ENCODE data around the gene CDH18. TPM values are rescaled to one million over a fixed set of nuclear protein-coding genes. Genes with fewer than 3 reads are reported as not detected.

Gene CDH18
- total RNA-seq, 1 experiment from 2014 or later, result 7.0 TPM

DNA sequence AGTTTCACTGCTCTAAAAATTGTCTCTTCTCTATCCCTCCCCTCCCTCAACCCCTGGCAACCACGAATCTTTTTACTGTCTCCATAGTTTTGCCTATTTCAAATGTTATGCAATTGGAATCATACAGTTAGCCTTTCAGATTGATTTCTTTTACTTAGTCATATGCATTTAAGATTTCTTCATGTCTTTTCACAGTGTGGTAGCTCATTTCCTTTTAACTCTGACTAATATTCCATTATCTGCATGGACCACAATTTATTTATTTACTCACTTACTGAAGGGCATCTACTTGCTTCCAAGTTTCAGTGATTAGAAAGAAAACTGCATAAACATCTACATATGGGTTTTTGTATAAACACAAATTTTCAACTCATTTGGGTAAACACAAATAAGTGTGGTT lies 372.3 kb downstream of the CDH18 start:
- in situ Hi-C loops (cut with HindIII; ENCODE audit: low pct_unique_long_range_greater_than_20kb, low sequenced_read_pairs), result no loop called here
- BruUV-seq (replicated peaks), result no TSS peak
- DNase-seq (ENCODE audit: low read depth, low spot score), result no peak
- no peaks in the 10 kb centered on the region for H3K36me3 ChIP-seq (ENCODE audit: control insufficient read depth, insufficient read depth, low read length)
- H3K9me3 ChIP-seq (ENCODE audit: control insufficient read depth, insufficient read depth, low read depth, low read length), result no peaks in the 10 kb centered on the region
- no peak overlapping the region for H3K27ac ChIP-seq (ENCODE audit: low read length)
- TF ChIP-seq, protein P1, sequence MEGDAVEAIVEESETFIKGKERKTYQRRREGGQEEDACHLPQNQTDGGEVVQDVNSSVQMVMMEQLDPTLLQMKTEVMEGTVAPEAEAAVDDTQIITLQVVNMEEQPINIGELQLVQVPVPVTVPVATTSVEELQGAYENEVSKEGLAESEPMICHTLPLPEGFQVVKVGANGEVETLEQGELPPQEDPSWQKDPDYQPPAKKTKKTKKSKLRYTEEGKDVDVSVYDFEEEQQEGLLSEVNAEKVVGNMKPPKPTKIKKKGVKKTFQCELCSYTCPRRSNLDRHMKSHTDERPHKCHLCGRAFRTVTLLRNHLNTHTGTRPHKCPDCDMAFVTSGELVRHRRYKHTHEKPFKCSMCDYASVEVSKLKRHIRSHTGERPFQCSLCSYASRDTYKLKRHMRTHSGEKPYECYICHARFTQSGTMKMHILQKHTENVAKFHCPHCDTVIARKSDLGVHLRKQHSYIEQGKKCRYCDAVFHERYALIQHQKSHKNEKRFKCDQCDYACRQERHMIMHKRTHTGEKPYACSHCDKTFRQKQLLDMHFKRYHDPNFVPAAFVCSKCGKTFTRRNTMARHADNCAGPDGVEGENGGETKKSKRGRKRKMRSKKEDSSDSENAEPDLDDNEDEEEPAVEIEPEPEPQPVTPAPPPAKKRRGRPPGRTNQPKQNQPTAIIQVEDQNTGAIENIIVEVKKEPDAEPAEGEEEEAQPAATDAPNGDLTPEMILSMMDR (IDR thresholded peaks at IDR 0.05), result no peak
- TF ChIP-seq, protein P2, sequence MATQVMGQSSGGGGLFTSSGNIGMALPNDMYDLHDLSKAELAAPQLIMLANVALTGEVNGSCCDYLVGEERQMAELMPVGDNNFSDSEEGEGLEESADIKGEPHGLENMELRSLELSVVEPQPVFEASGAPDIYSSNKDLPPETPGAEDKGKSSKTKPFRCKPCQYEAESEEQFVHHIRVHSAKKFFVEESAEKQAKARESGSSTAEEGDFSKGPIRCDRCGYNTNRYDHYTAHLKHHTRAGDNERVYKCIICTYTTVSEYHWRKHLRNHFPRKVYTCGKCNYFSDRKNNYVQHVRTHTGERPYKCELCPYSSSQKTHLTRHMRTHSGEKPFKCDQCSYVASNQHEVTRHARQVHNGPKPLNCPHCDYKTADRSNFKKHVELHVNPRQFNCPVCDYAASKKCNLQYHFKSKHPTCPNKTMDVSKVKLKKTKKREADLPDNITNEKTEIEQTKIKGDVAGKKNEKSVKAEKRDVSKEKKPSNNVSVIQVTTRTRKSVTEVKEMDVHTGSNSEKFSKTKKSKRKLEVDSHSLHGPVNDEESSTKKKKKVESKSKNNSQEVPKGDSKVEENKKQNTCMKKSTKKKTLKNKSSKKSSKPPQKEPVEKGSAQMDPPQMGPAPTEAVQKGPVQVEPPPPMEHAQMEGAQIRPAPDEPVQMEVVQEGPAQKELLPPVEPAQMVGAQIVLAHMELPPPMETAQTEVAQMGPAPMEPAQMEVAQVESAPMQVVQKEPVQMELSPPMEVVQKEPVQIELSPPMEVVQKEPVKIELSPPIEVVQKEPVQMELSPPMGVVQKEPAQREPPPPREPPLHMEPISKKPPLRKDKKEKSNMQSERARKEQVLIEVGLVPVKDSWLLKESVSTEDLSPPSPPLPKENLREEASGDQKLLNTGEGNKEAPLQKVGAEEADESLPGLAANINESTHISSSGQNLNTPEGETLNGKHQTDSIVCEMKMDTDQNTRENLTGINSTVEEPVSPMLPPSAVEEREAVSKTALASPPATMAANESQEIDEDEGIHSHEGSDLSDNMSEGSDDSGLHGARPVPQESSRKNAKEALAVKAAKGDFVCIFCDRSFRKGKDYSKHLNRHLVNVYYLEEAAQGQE (IDR thresholded peaks at IDR 0.05; ENCODE audit: insufficient read depth in 1 of 2, low read depth in 2 of 2, low read length in 1 of 2), result no peak
- TF ChIP-seq POLR2AphosphoS5 (IDR thresholded peaks at IDR 0.05; ENCODE audit: low read depth, low read length), result no peak
- no peak for TF ChIP-seq SIN3A (IDR thresholded peaks at IDR 0.05; ENCODE audit: borderline replicate concordance, insufficient read depth, low read depth, low read length)
- no peak for TF ChIP-seq TCF7L2 (IDR thresholded peaks at IDR 0.05; ENCODE audit: low read depth, low read length)
- H3K4me1 ChIP-seq (ENCODE audit: control insufficient read depth, insufficient read depth, low read length), result no peaks in the 10 kb centered on the region
- intact Hi-C loops (cut with micrococcal nuclease; ENCODE audit: unreplicated experiment), result no loop called here
- no peaks in the 10 kb centered on the region for H3K27me3 ChIP-seq (ENCODE audit: control insufficient read depth, insufficient read depth, low read length)
- no peak overlapping the region for H3K4me3 ChIP-seq (ENCODE audit: low read depth in 2 of 2, low read length in 2 of 2)
- POLR2A ChIA-PET, result interaction anchor here (0.5 kb wide), 1 partner anchor 1151 kb away, joined by 5 read pairs; no protein-coding TSS in a partner anchor
- CTCF ChIA-PET, result no interaction called here
- no peak for ATAC-seq

DNA sequence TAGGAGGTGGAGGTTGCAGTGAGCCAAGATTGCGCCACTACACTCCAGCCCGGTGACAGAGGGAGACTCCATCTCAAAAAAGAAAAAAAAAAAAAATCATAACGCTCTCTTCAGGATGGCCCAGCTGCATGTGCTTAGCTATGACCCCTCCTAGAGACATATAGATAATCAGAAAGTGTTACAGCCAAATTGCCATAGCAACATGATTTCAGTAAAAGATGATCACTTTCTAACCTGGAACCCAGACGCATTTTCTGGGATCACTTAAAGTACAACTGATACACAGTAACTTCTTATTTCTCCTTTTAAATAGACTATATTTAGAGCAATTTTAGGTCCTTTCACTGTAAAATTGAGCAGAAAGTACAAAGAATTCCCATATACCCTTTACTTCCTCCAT lies 372.9 kb downstream of the CDH18 start:
- in situ Hi-C loops (cut with HindIII; ENCODE audit: low pct_unique_long_range_greater_than_20kb, low sequenced_read_pairs), result no loop called here
- ATAC-seq (no peak), DNase-seq (ENCODE audit: low read depth, low spot score) (no peak)
- Histone ChIP-seq H3K4me1 (ENCODE audit: control insufficient read depth, insufficient read depth, low read length) (no peaks in the 10 kb centered on the region), H3K36me3 (ENCODE audit: control insufficient read depth, insufficient read depth, low read length) (no peaks in the 10 kb centered on the region), H3K9me3 (ENCODE audit: control insufficient read depth, insufficient read depth, low read depth, low read length) (no peaks in the 10 kb centered on the region), H3K4me3 (ENCODE audit: low read depth in 2 of 2, low read length in 2 of 2) (no peak overlapping the region), H3K27me3 (ENCODE audit: control insufficient read depth, insufficient read depth, low read length) (no peaks in the 10 kb centered on the region), H3K27ac (ENCODE audit: low read length) (no peak overlapping the region)
- TF ChIP-seq, protein P2 (IDR thresholded peaks at IDR 0.05; ENCODE audit: insufficient read depth in 1 of 2, low read depth in 2 of 2, low read length in 1 of 2), result no peak
- no peak for TF ChIP-seq TCF7L2 (IDR thresholded peaks at IDR 0.05; ENCODE audit: low read depth, low read length)
- ChIA-PET CTCF (no interaction called here), POLR2A (interaction anchor here (0.5 kb wide), 1 partner anchor 1150 kb away, joined by 5 read pairs; no protein-coding TSS in a partner anchor)
- BruUV-seq (replicated peaks), result no TSS peak
- intact Hi-C loops (cut with micrococcal nuclease; ENCODE audit: unreplicated experiment), result no loop called here

All from Panc1 (cell line).